ENCODE measurements around the gene SLC44A5. TPM values are rescaled to one million over a fixed set of nuclear protein-coding genes. Genes with fewer than 3 reads are reported as not detected.
"Not testable (repeated sequence)": the region's sequence is repeated elsewhere in the genome, so short reads cannot be mapped to it uniquely, and the experiment has no call there.

The SLC44A5 gene
- total and polyA plus RNA-seq, 2 donors (not counting 1 experiment from before 2014, with no cell fraction given): 2.8 to 4.2 TPM

- Histone ChIP-seq H4K20me1 (ENCODE audit: control insufficient read depth, insufficient read depth, low read length, poor library complexity, severe bottlenecking) (no peaks in the 10 kb centered on the region), H2AFZ (ENCODE audit: insufficient read depth, low read depth, low read length, poor library complexity, severe bottlenecking) (no peak overlapping the region), H3K4me1 (ENCODE audit: control insufficient read depth in 2 of 2, insufficient read depth in 2 of 2, low read length in 2 of 2) (no peaks in the 10 kb centered on the region), H3K27me3 (replicated peaks in 1 of 4; ENCODE audit: control extremely low read depth in 1 of 4, control insufficient read depth in 3 of 4, insufficient read depth in 4 of 4, low read length in 3 of 4) (no peaks in the 10 kb centered on the region), H3K27ac (ENCODE audit: low read length in 2 of 2) (no peak overlapping the region), H3K36me3 (replicated peaks in 1 of 2; ENCODE audit: control extremely low read depth in 1 of 2, control insufficient read depth in 1 of 2, extremely low read depth in 1 of 2, insufficient read depth in 2 of 2, low read length in 1 of 2) (no peaks in the 10 kb centered on the region), H3K79me2 (ENCODE audit: control insufficient read depth, insufficient read depth, low read length) (no peaks in the 10 kb centered on the region), H3K9me3 (ENCODE audit: control extremely low read depth in 1 of 3, control insufficient read depth in 2 of 3, insufficient read depth in 1 of 3, low read length in 2 of 3) (no peaks in the 10 kb centered on the region), H3K4me3 (ENCODE audit: control extremely low read depth in 1 of 5, extremely low read depth in 1 of 5, insufficient read depth in 1 of 5, low read depth in 2 of 5, low read length in 4 of 5) (no peak overlapping the region), H3K9ac (ENCODE audit: low read length) (no peak overlapping the region), H3K4me2 (replicated peaks; ENCODE audit: low read depth, low read length, poor library complexity, severe bottlenecking) (no peak overlapping the region)
- DNase-seq (no peak), ATAC-seq (ENCODE audit: low read depth) (no peak)
- ChIA-PET CTCF (no interaction called here), POLR2A (no interaction called here)
- TF ChIP-seq CTCF (IDR thresholded peaks at IDR 0.05) (no peak), EZH2 (IDR thresholded peaks at IDR 0.05; ENCODE audit: borderline replicate concordance, insufficient read depth, low read depth, low read length, poor library complexity, severe bottlenecking) (no peak)
- Mint-ChIP-seq H3K9me3 (ENCODE audit: insufficient read depth) (no peaks in the 10 kb centered on the region), H3K4me3 (no peak overlapping the region), H3K4me1 (no peaks in the 10 kb centered on the region), H3K27ac (no peak overlapping the region), H3K27me3 (peaks cover 14% of the 10 kb centered on the region)
- WGBS (ENCODE audit: insufficient coverage): no CpG with 5 or more reads among the region's 1 CpG
- intact Hi-C loops (cut with micrococcal nuclease): no loop called here
These were observed 422.0 kb downstream of the SLC44A5 start for GRCh38 chr1:75188892-75189291.

GRCh38 chr1:75181214-75181955 lies 429.5 kb downstream of the SLC44A5 start:
- H3K79me2 ChIP-seq (ENCODE audit: control insufficient read depth, insufficient read depth, low read length); H3K9ac ChIP-seq (ENCODE audit: low read length); intact Hi-C loops (cut with micrococcal nuclease); H3K9me3 Mint-ChIP-seq (ENCODE audit: insufficient read depth); CTCF ChIA-PET; H3K4me3 ChIP-seq (ENCODE audit: control extremely low read depth in 1 of 5, extremely low read depth in 1 of 5, insufficient read depth in 1 of 5, low read depth in 2 of 5, low read length in 4 of 5); H3K4me1 ChIP-seq (ENCODE audit: control insufficient read depth in 2 of 2, insufficient read depth in 2 of 2, low read length in 2 of 2); H3K4me1 Mint-ChIP-seq; H3K27ac ChIP-seq (ENCODE audit: low read length in 2 of 2); H3K27me3 Mint-ChIP-seq; H4K20me1 ChIP-seq (ENCODE audit: control insufficient read depth, insufficient read depth, low read length, poor library complexity, severe bottlenecking); H3K27me3 ChIP-seq (replicated peaks in 1 of 4; ENCODE audit: control extremely low read depth in 1 of 4, control insufficient read depth in 3 of 4, insufficient read depth in 4 of 4, low read length in 3 of 4); ATAC-seq (ENCODE audit: low read depth); H2AFZ ChIP-seq (ENCODE audit: insufficient read depth, low read depth, low read length, poor library complexity, severe bottlenecking); H3K36me3 ChIP-seq (replicated peaks in 1 of 2; ENCODE audit: control extremely low read depth in 1 of 2, control insufficient read depth in 1 of 2, extremely low read depth in 1 of 2, insufficient read depth in 2 of 2, low read length in 1 of 2); H3K9me3 ChIP-seq (ENCODE audit: control extremely low read depth in 1 of 3, control insufficient read depth in 2 of 3, insufficient read depth in 1 of 3, low read length in 2 of 3); POLR2A ChIA-PET; DNase-seq; H3K4me2 ChIP-seq (replicated peaks; ENCODE audit: low read depth, low read length, poor library complexity, severe bottlenecking); H3K27ac Mint-ChIP-seq; H3K4me3 Mint-ChIP-seq: not testable (repeated sequence)
- WGBS (ENCODE audit: insufficient coverage): 89% methylated on average over 13 of the region's 13 CpGs
